ENCODE measurements around the gene RNF31. TPM values are rescaled to one million over a fixed set of nuclear protein-coding genes. Genes with fewer than 3 reads are reported as not detected.

Gene RNF31
- total and polyA plus RNA-seq, 2 of the 13 experiments (the other 11 are each of a cell fraction or from before 2014, with no cell fraction given) = 48.2 to 86.8 TPM

- TF ChIP-seq PRPF4 (IDR thresholded peaks at IDR 0.05; ENCODE audit: low read depth, low read length, poor library complexity, severe bottlenecking) (peak; percentile 24), PCBP1 (IDR thresholded peaks at IDR 0.05; ENCODE audit: borderline replicate concordance, low read depth, low read length) (peak; percentile 84; the same call in 1 of the 2 replicates), NFKB2 (CRISPR knock-in tag; IDR thresholded peaks at IDR 0.05; ENCODE audit: borderline replicate concordance) (peak; percentile 97), ZNF180 (CRISPR knock-in tag; IDR thresholded peaks at IDR 0.05; ENCODE audit: borderline replicate concordance, low read depth) (0 out of 2 replicates have a peak, but pooled peaks have one; percentile 68), SPEN (CRISPR knock-in tag; IDR thresholded peaks at IDR 0.05; ENCODE audit: low read depth) (peak; percentile 99), ZNF512 (CRISPR knock-in tag; IDR thresholded peaks at IDR 0.05) (peak; percentile 54; the same call in 1 of the 2 replicates), CBX2 (IDR thresholded peaks at IDR 0.05; ENCODE audit: low read depth, low read length) (no peak), CBX2 (CRISPR knock-in tag; IDR thresholded peaks at IDR 0.05; ENCODE audit: low read depth) (no peak), PRDM4 (CRISPR knock-in tag; IDR thresholded peaks at IDR 0.05; ENCODE audit: borderline replicate concordance) (peak; percentile 53; the same call in 1 of the 2 replicates), BATF2 (CRISPR knock-in tag; IDR thresholded peaks at IDR 0.05) (0 out of 2 replicates have a peak, but pooled peaks have one; percentile 49), ZBTB20 (CRISPR knock-in tag; IDR thresholded peaks at IDR 0.05; ENCODE audit: borderline replicate concordance, low read depth) (peak; percentile 86), ZNF318 (CRISPR knock-in tag; IDR thresholded peaks at IDR 0.05) (peak; percentile 97), TARDBP (CRISPR knock-in tag; IDR thresholded peaks at IDR 0.05) (peak; percentile 99)
Measured at GRCh38 chr14:24160850-24161804, 13.8 kb downstream of the RNF31 start, which contains the start of gene IRF9 (continued).

Data from HepG2 (cell line).